Effector memory CD4-positive, alpha-beta T cell (primary cell): Measurements from ENCODE around the gene B3GLCT.
A peak's percentile ranks its signal among the peaks of the same experiment; 100 is the strongest.

Experiments
- DNase-seq, 3 donors: peaks; one replicate each; pipeline ENCODE4 v3.0.0-alpha.2; 2020
- H3K27ac ChIP-seq: 2 replicates; pipeline ENCODE4 v1.7.0; 2013; ENCODE audit warnings: mild to moderate bottlenecking, low read length, moderate library complexity; ENCODE audit not compliant: insufficient read depth, poor library complexity, severe bottlenecking
- H3K27me3 ChIP-seq: replicated peaks from 2 replicates; pipeline ENCODE4 v1.7.0; 2013; ENCODE audit warnings: mild to moderate bottlenecking, low read length; ENCODE audit not compliant: insufficient read depth, control insufficient read depth, poor library complexity, severe bottlenecking
- H3K36me3 ChIP-seq: 2 replicates; pipeline ENCODE4 v1.7.0; 2013; ENCODE audit warnings: mild to moderate bottlenecking, low read length, moderate library complexity; ENCODE audit not compliant: control insufficient read depth, insufficient read depth
- H3K4me1 ChIP-seq: 2 replicates; pipeline ENCODE4 v1.7.0; 2013; ENCODE audit warnings: low read length, mild to moderate bottlenecking; ENCODE audit not compliant: control insufficient read depth, insufficient read depth, poor library complexity, severe bottlenecking
- H3K4me3 ChIP-seq: 2 replicates; pipeline ENCODE4 v1.7.0; 2013; ENCODE audit warnings: low read length, low read depth, mild to moderate bottlenecking; ENCODE audit not compliant: insufficient read depth, poor library complexity, severe bottlenecking
- H3K9me3 ChIP-seq: 2 replicates; pipeline ENCODE4 v1.7.0; 2013; ENCODE audit warnings: mild to moderate bottlenecking, low read length, moderate library complexity; ENCODE audit not compliant: control insufficient read depth
- total RNA-seq, 3 donors: gene quantifications; one replicate each; lab custom pipeline; 2026; lab: John Stamatoyannopoulos, UW

Gene B3GLCT
- 13.2 to 15.1 (median 14.2) reads per million in 3 donors for total RNA-seq

DNA sequence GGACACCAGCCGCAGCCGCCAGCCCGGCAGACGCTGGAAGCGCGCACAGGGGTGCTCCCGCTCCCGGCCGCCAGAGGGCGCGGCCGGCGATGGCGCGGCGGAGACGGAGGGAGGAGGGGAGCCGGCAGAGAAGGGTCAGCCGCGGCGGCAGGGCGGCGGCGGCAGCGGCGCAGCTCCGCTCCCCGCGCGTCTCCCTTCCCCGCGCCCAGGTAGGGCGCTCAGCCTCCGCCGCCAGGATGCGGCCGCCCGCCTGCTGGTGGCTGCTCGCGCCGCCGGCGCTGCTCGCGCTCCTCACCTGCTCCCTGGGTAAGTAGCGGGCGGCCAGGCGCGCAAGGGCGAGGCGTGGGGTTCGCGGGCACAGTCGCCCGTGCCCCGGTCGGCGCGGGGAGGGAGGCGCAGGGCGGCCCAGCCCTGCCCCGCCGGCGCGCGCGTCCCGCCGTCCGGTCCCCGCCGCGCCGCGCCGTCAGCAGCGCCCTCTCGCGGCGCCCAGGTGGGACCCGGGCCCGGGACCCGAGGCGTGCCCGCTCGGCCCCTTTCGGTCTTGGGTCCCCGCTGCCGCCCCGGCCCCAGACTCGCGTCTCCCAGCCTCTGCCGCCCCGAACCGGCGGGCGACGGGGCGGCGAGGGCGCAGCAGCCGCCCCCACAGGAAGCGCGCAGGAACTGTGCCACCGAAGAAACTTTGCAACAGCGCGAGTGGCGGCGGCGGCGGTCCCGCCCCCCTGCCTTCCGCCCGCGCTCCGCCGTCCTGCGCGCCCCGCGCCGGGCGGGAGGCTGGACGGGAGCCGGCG is at the start of gene B3GLCT:
Gene B3GLCT (plus strand): TSS at position 127 of the 788 bp plus-strand sequence. CDS start 110 bp downstream, at position 237.
- H3K9me3 ChIP-seq = no peaks in the 10 kb centered on the region
- H3K4me3 ChIP-seq = peak within 1 kb of the TSS; percentile 83
- H3K4me1 ChIP-seq = peaks cover 4% of the 10 kb centered on the region
- no peaks in the 10 kb centered on the region for H3K36me3 ChIP-seq
- peak within 1 kb of the TSS; percentile 87 for H3K27ac ChIP-seq
- peak; percentile 66 to 67 (median 66) for DNase-seq
- no peaks in the 10 kb centered on the region for H3K27me3 ChIP-seq

GRCh38 chr13:31150315-31150985 is 49.3 kb upstream of the B3GLCT start:
- H3K4me1 ChIP-seq = no peaks in the 10 kb centered on the region
- H3K4me3 ChIP-seq = no peak overlapping the region
- H3K27me3 ChIP-seq = no peaks in the 10 kb centered on the region
- H3K36me3 ChIP-seq = peaks cover 93% of the 10 kb centered on the region
- no peak for DNase-seq
- no peaks in the 10 kb centered on the region for H3K9me3 ChIP-seq
- H3K27ac ChIP-seq = no peak overlapping the region

GRCh38 chr13:31151837-31152236 is 47.9 kb upstream of the B3GLCT start:
- no peaks in the 10 kb centered on the region for H3K9me3 ChIP-seq
- H3K36me3 ChIP-seq = peaks cover 80% of the 10 kb centered on the region
- H3K27ac ChIP-seq = no peak overlapping the region
- no peak for DNase-seq
- no peak overlapping the region for H3K4me3 ChIP-seq
- H3K4me1 ChIP-seq = no peaks in the 10 kb centered on the region
- no peaks in the 10 kb centered on the region for H3K27me3 ChIP-seq

GRCh38 chr13:31154939-31155338 is 44.8 kb upstream of the B3GLCT start:
- Histone ChIP-seq H3K9me3 (no peaks in the 10 kb centered on the region), H3K4me1 (peaks cover 9% of the 10 kb centered on the region), H3K4me3 (no peak overlapping the region), H3K36me3 (peaks cover 55% of the 10 kb centered on the region), H3K27ac (no peak overlapping the region), H3K27me3 (no peaks in the 10 kb centered on the region)
- DNase-seq = no peak

- Histone ChIP-seq H3K27ac (no peak overlapping the region), H3K27me3 (no peaks in the 10 kb centered on the region), H3K9me3 (no peaks in the 10 kb centered on the region), H3K4me1 (peaks cover 13% of the 10 kb centered on the region), H3K36me3 (peaks cover 11% of the 10 kb centered on the region), H3K4me3 (peak overlapping the region; percentile 3)
- DNase-seq = no peak
Observed at GRCh38 chr13:31159306-31159705, 40.5 kb upstream of the B3GLCT start.

DNA sequence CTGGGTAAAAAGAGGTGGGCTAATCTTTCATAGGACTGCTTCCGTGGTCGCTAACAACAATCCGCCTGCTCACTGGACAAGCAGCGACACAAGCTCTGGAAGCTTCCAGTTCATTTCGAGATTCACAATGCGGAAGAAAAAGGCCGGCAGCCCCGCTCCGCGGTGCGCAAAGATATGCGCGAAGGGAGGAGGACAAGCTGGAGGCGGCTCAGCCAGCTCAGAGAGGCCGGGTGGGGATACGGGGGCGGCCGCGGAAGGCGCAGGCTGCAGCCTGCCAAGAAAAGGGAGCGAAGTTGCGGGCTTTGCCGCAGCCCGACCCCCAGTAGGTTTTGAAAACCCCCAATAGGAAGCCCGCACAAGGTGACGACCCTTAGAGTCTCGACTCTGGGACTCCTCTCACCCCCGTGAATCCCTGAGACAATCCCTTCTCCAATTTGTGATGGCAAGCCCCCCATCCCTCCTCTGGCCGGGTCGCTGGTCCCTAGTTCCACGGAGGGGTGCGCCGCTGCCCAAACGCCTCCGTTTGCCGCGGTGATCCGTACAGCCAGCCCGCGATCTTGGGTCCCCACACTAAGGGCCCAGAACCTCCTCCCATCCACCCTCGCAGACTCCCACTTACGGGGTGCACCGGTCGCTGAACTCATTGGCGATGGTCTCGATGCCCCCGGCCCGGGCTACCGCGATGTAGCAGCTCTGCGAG is 38.8 kb upstream of the B3GLCT start:
- peak; percentile 15 to 37 (median 27) for DNase-seq
- Histone ChIP-seq H3K27ac (peak overlapping the region; percentile 90), H3K9me3 (no peaks in the 10 kb centered on the region), H3K36me3 (no peaks in the 10 kb centered on the region), H3K4me1 (peaks cover 13% of the 10 kb centered on the region), H3K27me3 (no peaks in the 10 kb centered on the region), H3K4me3 (peak overlapping the region; percentile 95)

- Histone ChIP-seq H3K27me3 (no peaks in the 10 kb centered on the region), H3K27ac (peak within 1 kb of the TSS; percentile 90), H3K4me3 (peak within 1 kb of the TSS; percentile 95)
Observed at GRCh38 chr13:31161557-31162150, 38.1 kb upstream of the B3GLCT start, which contains the start of gene HSPH1. TSS of gene HSPH1 (minus strand) at chr13:31161904. CDS start at chr13:31161582, 322 bp downstream.

GRCh38 chr13:31162151-31163008 is 37.4 kb upstream of the B3GLCT start:
- Histone ChIP-seq H3K27ac (peak overlapping the region; percentile 90), H3K27me3 (no peaks in the 10 kb centered on the region), H3K4me1 (peaks cover 13% of the 10 kb centered on the region), H3K4me3 (peak overlapping the region; percentile 95), H3K9me3 (no peaks in the 10 kb centered on the region), H3K36me3 (no peaks in the 10 kb centered on the region)
- peak; percentile 91 to 97 (median 96) for DNase-seq

More at GRCh38 chr13:31161557-31162150, 38.1 kb upstream of the B3GLCT start, which contains the start of gene HSPH1:
- Histone ChIP-seq H3K4me1 (peaks cover 13% of the 10 kb centered on the region), H3K36me3 (no peaks in the 10 kb centered on the region), H3K9me3 (no peaks in the 10 kb centered on the region)
- peak; percentile 98 to 99 (median 98) for DNase-seq

DNA sequence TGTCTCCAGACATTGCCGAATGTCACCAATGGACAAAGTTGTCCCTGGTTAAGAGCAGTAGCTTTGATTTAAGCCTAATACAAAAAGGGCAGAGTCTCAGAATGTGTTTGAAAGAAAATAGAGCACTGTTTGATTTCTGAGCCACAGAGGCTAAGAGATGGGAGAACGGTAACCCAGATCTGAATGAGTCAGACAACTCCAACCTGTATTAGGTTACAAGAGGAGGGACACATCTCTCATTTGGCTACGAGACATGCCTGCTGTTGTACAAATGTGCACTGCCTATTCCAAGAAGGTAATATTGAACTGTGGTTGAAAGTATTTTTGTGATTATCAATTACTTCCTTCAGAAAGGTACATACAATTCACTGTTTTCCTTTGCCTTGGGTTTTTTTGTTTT is 33.2 kb upstream of the B3GLCT start:
- Histone ChIP-seq H3K9me3 (no peaks in the 10 kb centered on the region), H3K36me3 (no peaks in the 10 kb centered on the region), H3K4me3 (no peak overlapping the region), H3K27ac (no peak overlapping the region), H3K4me1 (no peaks in the 10 kb centered on the region), H3K27me3 (no peaks in the 10 kb centered on the region)
- no peak for DNase-seq
